HepG2 (cell line): ENCODE measurements around the gene SRC. TPM values are rescaled to one million over a fixed set of nuclear protein-coding genes. Genes with fewer than 3 reads are reported as not detected.

Source experiments
- CREB1 ChIP-seq, 2 experiments: fragments of 450-650 bp in 1 of 2; IDR thresholded peaks; 2 replicates each; pipeline ENCODE4 v1.6.1; 2016 to 2017; ENCODE audit warnings: control low read depth in 1 of 2, mild to moderate bottlenecking in 1 of 2, missing compliant biosample characterization in 1 of 2, missing genetic modification characterization in 1 of 2
- CREM ChIP-seq, 2 experiments: sonication (generic) in 1 of 2; formaldehyde crosslinking in 1 of 2; IDR thresholded peaks; 2 replicates each; pipeline versions ENCODE4 v1.4.0 to v1.6.1; 2016 to 2020; ENCODE audit warnings: antibody characterized with exemption in 1 of 2, mild to moderate bottlenecking in 1 of 2, missing genetic modification reagents in 1 of 2
- DNMT1 ChIP-seq: sonication (generic); formaldehyde crosslinking; IDR thresholded peaks from 2 replicates; pipeline ENCODE4 v1.5.1; 2020; ENCODE audit warnings: mild to moderate bottlenecking, missing genetic modification reagents
- GATA4 ChIP-seq: sonication (generic); IDR thresholded peaks from 2 replicates; pipeline ENCODE4 v1.6.1; 2016; ENCODE audit warnings: antibody characterized with exemption, low read depth, borderline replicate concordance
- HNF4G ChIP-seq, 2 experiments: sonication (generic) in 1 of 2; formaldehyde crosslinking in 1 of 2; IDR thresholded peaks; 2 replicates each; pipeline versions ENCODE4 v1.4.0 to v1.6.1; 2011 to 2020; ENCODE audit warnings: borderline replicate concordance in 2 of 2, low read depth in 2 of 2, mild to moderate bottlenecking in 2 of 2, low read length in 1 of 2, missing genetic modification reagents in 1 of 2, moderate library complexity in 1 of 2
- NPAS2 ChIP-seq: sonication (generic); formaldehyde crosslinking; IDR thresholded peaks from 2 replicates; pipeline ENCODE4 v1.8.0; 2022; ENCODE audit warnings: mild to moderate bottlenecking, missing genetic modification reagents, borderline replicate concordance
- PCBP2 ChIP-seq: fragments of 200-400 bp; formaldehyde crosslinking; optimal IDR thresholded peaks from 2 replicates; pipeline ENCODE3; 2018; ENCODE audit warnings: low read length, low read depth; ENCODE audit not compliant: poor library complexity, severe bottlenecking
- SSRP1 ChIP-seq: IDR thresholded peaks from 2 replicates; pipeline ENCODE4 v1.6.1; 2016; ENCODE audit warnings: control low read depth
- ZBTB7B ChIP-seq: sonication (generic); formaldehyde crosslinking; IDR thresholded peaks from 2 replicates; pipeline ENCODE4 v1.4.0; 2020; ENCODE audit warnings: missing genetic modification reagents
- ZFP36 ChIP-seq: fragments of 150-350 bp; IDR thresholded peaks from 2 replicates; pipeline ENCODE4 v1.6.1; 2018; ENCODE audit warnings: borderline replicate concordance, low read length, low read depth; ENCODE audit not compliant: partially characterized antibody
- ZNF160 ChIP-seq: sonication (generic); formaldehyde crosslinking; IDR thresholded peaks from 2 replicates; pipeline ENCODE4 v1.8.0; 2022; ENCODE audit warnings: mild to moderate bottlenecking, inconsistent platforms, missing genetic modification reagents
- ZNF615 ChIP-seq: sonication (generic); formaldehyde crosslinking; IDR thresholded peaks from 2 replicates; pipeline ENCODE4 v1.5.0; 2020; ENCODE audit warnings: mild to moderate bottlenecking, missing genetic modification reagents, borderline replicate concordance
- polyA plus RNA-seq, 8 experiments: library from polyadenylated mRNA; depleted of rRNA in 3 of 8; stranded (reverse) in 7 of 8; unstranded in 1 of 8; fragments of >200 nt; fragmentation: Illumina TruSeq in 4 of 8; extraction: Trizol in 4 of 8; gene quantifications; 2 replicates each; pipeline versions ENCODE4 v1.2.1 to v1.2.3, GENCODE V29; 2011 to 2016; ENCODE audit warnings: low read depth in 4 of 8, missing spikeins in 1 of 8, mixed read lengths in 1 of 8; ENCODE audit not compliant: insufficient read depth in 1 of 8
- total RNA-seq, 5 experiments: library from RNA; depleted of rRNA; stranded (reverse); fragments of >200 nt; fragmentation: Illumina TruSeq; extraction: Trizol; gene quantifications; 2 replicates each; pipeline ENCODE4 v1.2.3, GENCODE V29; 2016; ENCODE audit warnings: low read depth in 1 of 5
- TF ChIP-seq, protein P1 (sequence below): sonication (generic); formaldehyde crosslinking; IDR thresholded peaks from 2 replicates; pipeline ENCODE4 v1.8.1; 2023; ENCODE audit warnings: mild to moderate bottlenecking, moderate library complexity, missing genetic modification reagents
- TF ChIP-seq, protein P2 (sequence below): sonication (generic); formaldehyde crosslinking; IDR thresholded peaks from 2 replicates; pipeline ENCODE4 v1.5.0; 2020; ENCODE audit warnings: mild to moderate bottlenecking, missing genetic modification reagents, borderline replicate concordance
- TF ChIP-seq, protein P3 (sequence below): sonication (generic); formaldehyde crosslinking; IDR thresholded peaks from 2 replicates; pipeline ENCODE4 v1.5.0; 2020; ENCODE audit warnings: missing genetic modification reagents
- TF ChIP-seq, protein P4 (sequence below): sonication (generic); formaldehyde crosslinking; IDR thresholded peaks from 2 replicates; pipeline ENCODE4 v1.5.0; 2020; ENCODE audit warnings: missing genetic modification reagents

The SRC gene
- total and polyA plus RNA-seq, 2 of the 13 experiments (the other 11 are each of a cell fraction or from before 2014, with no cell fraction given) = 54.7 to 192 TPM

DNA sequence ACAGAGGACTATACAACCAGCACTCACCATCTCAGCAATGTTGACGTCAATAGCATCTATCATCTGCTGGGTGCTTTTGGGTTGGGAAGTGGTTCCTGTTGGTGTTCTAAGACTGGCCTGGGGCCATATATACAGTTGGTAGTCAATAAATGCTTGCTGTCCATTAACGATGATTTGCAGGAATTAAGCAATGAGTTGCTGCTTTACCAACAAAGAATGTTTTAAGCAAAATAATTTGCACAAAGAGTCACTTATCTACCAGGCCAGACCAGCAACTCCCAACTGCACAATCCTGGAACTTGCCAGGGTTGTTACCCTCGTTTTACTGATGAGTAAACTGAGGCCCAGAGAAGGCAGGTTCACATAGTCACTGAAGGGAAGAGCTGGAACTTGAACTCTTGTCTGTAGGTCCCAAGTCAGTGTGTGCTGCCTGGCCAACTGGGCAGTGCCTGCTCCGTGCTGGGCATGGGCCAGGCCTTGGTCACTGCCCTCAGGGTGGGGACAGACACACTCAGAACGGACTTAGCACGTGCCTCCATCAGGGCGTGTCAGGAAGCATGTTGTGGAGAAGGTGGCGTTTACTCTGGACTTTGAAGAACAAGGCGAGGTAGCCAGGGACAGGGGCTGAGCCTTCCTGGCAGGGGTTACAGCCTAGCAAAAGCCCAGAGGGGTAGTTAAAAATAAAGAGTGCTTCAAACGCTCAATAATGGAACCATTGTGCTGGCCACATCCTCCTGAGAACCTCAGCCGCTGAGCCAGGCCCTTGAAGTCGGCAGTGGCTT, 2.5 kb upstream of the SRC start (continued):
- TF ChIP-seq, protein P1, sequence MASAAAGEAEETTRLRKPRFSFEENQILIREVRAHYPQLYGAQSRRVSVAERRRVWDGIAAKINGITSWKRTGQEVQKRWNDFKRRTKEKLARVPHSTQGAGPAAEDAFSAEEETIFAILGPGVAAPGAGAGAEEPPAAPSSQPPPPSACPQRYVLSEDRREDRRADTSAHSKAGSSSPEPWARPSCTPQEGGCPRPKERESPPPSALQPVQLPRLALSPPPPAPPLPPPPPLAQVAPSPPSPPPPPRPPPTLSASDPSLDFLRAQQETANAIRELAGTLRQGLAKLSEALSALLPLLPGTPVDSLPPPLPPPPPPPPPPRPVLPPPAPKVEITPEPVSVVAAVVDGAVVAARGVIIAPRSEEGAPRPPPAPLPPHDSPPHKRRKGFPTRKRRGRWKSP (CRISPR knock-in tag) = no peak
- TF ChIP-seq CREB1 (IDR thresholded peaks at IDR 0.05) = no peak
- no peak for TF ChIP-seq CREB1 (CRISPR knock-in tag; IDR thresholded peaks at IDR 0.05)
- TF ChIP-seq ZFP36 = no peak
- peak; percentile 14; the same call in 1 of the 2 replicates for TF ChIP-seq HNF4G (IDR thresholded peaks at IDR 0.05; ENCODE audit: borderline replicate concordance, low read depth, low read length)
- no peak for TF ChIP-seq HNF4G (CRISPR knock-in tag; IDR thresholded peaks at IDR 0.05; ENCODE audit: borderline replicate concordance, low read depth)
- TF ChIP-seq, protein P2, sequence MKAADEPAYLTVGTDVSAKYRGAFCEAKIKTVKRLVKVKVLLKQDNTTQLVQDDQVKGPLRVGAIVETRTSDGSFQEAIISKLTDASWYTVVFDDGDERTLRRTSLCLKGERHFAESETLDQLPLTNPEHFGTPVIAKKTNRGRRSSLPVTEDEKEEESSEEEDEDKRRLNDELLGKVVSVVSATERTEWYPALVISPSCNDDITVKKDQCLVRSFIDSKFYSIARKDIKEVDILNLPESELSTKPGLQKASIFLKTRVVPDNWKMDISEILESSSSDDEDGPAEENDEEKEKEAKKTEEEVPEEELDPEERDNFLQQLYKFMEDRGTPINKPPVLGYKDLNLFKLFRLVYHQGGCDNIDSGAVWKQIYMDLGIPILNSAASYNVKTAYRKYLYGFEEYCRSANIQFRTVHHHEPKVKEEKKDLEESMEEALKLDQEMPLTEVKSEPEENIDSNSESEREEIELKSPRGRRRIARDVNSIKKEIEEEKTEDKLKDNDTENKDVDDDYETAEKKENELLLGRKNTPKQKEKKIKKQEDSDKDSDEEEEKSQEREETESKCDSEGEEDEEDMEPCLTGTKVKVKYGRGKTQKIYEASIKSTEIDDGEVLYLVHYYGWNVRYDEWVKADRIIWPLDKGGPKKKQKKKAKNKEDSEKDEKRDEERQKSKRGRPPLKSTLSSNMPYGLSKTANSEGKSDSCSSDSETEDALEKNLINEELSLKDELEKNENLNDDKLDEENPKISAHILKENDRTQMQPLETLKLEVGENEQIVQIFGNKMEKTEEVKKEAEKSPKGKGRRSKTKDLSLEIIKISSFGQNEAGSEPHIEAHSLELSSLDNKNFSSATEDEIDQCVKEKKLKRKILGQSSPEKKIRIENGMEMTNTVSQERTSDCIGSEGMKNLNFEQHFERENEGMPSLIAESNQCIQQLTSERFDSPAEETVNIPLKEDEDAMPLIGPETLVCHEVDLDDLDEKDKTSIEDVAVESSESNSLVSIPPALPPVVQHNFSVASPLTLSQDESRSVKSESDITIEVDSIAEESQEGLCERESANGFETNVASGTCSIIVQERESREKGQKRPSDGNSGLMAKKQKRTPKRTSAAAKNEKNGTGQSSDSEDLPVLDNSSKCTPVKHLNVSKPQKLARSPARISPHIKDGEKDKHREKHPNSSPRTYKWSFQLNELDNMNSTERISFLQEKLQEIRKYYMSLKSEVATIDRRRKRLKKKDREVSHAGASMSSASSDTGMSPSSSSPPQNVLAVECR (CRISPR knock-in tag) = no peak; the same call in none of the 2 replicates
- no peak for TF ChIP-seq PCBP2
- TF ChIP-seq, protein P3, sequence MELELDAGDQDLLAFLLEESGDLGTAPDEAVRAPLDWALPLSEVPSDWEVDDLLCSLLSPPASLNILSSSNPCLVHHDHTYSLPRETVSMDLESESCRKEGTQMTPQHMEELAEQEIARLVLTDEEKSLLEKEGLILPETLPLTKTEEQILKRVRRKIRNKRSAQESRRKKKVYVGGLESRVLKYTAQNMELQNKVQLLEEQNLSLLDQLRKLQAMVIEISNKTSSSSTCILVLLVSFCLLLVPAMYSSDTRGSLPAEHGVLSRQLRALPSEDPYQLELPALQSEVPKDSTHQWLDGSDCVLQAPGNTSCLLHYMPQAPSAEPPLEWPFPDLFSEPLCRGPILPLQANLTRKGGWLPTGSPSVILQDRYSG (CRISPR knock-in tag) = no peak
- TF ChIP-seq SSRP1 (CRISPR knock-in tag) = no peak
- no peak for TF ChIP-seq NPAS2 (CRISPR knock-in tag)
- no peak for TF ChIP-seq GATA4
- no peak for TF ChIP-seq ZNF615 (CRISPR knock-in tag)
- no peak for TF ChIP-seq CREM (IDR thresholded peaks at IDR 0.05)
- no peak for TF ChIP-seq CREM (CRISPR knock-in tag; IDR thresholded peaks at IDR 0.05)
- no peak; the same call in 1 of the 2 replicates for TF ChIP-seq ZNF160 (CRISPR knock-in tag)
- TF ChIP-seq, protein P4, sequence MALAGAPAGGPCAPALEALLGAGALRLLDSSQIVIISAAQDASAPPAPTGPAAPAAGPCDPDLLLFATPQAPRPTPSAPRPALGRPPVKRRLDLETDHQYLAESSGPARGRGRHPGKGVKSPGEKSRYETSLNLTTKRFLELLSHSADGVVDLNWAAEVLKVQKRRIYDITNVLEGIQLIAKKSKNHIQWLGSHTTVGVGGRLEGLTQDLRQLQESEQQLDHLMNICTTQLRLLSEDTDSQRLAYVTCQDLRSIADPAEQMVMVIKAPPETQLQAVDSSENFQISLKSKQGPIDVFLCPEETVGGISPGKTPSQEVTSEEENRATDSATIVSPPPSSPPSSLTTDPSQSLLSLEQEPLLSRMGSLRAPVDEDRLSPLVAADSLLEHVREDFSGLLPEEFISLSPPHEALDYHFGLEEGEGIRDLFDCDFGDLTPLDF (CRISPR knock-in tag) = no peak
- no peak for TF ChIP-seq DNMT1
- TF ChIP-seq ZBTB7B (CRISPR knock-in tag) = no peak
